NCI-H187 treated with DMSO at 0.1 percent for 48 hours (cell line): ENCODE measurements around the gene SNAP25.

ENCODE experiments used
- DNase-seq: peaks from one replicate; lab custom pipeline; 2025; lab: John Stamatoyannopoulos, UW

Gene SNAP25

GRCh38 chr20:10216146-10216791 lies 2.4 kb upstream of the SNAP25 start:
- DNase-seq: no peak

GRCh38 chr20:10217721-10218410 lies 764 bp upstream of the SNAP25 start:
- DNase-seq: no peak

GRCh38 chr20:10219452-10219791 lies 792 bp downstream of the SNAP25 start:
- DNase-seq: no peak

GRCh38 chr20:10219993-10220750 lies 1.5 kb downstream of the SNAP25 start:
- DNase-seq: no peak

GRCh38 chr20:10221021-10221420 lies 2.4 kb downstream of the SNAP25 start:
- DNase-seq: no peak

- no peak for DNase-seq
Observed at GRCh38 chr20:10225439-10226060, 6.9 kb downstream of the SNAP25 start.

GRCh38 chr20:10228330-10228729 lies 9.7 kb downstream of the SNAP25 start:
- DNase-seq: peak; percentile 88

- no peak for DNase-seq
Observed at GRCh38 chr20:10231290-10231689, 12.7 kb downstream of the SNAP25 start.

GRCh38 chr20:10236540-10237533 lies 18.2 kb downstream of the SNAP25 start:
- DNase-seq: no peak

- peak; percentile 35 for DNase-seq
Observed at GRCh38 chr20:10239954-10240353, 21.3 kb downstream of the SNAP25 start.

GRCh38 chr20:10240655-10241054 lies 22.0 kb downstream of the SNAP25 start:
- no peak for DNase-seq

GRCh38 chr20:10242166-10242565 lies 23.5 kb downstream of the SNAP25 start:
- no peak for DNase-seq

- DNase-seq: no peak
Observed at GRCh38 chr20:10247440-10247839, 28.8 kb downstream of the SNAP25 start.

- DNase-seq: no peak
Observed at GRCh38 chr20:10249048-10249770, 30.6 kb downstream of the SNAP25 start.

- DNase-seq: no peak
Observed at GRCh38 chr20:10249822-10250221, 31.2 kb downstream of the SNAP25 start.

GRCh38 chr20:10250902-10251301 lies 32.3 kb downstream of the SNAP25 start:
- no peak for DNase-seq

- DNase-seq: no peak
Observed at GRCh38 chr20:10253780-10254179, 35.1 kb downstream of the SNAP25 start.

GRCh38 chr20:10255846-10256245 lies 37.2 kb downstream of the SNAP25 start:
- DNase-seq: no peak

- DNase-seq: no peak
Observed at GRCh38 chr20:10259166-10259565, 40.5 kb downstream of the SNAP25 start.

GRCh38 chr20:10260316-10260715 lies 41.7 kb downstream of the SNAP25 start:
- no peak for DNase-seq

GRCh38 chr20:10261702-10262101 lies 43.1 kb downstream of the SNAP25 start:
- DNase-seq: no peak
